Coronary artery (tissue), 2 donors: Measurements from ENCODE around the gene ERN1.

Experiments used
- DNase-seq: peaks from one replicate; pipeline ENCODE4 v3.0.0-alpha.2; 2017; ENCODE audit warnings: low spot score
- H3K27ac ChIP-seq, 2 donors: fragments of 200-600 bp; sonication (generic); one replicate each; pipeline ENCODE4 v1.5.1; 2016 to 2019
- H3K4me3 ChIP-seq: fragments of 200-600 bp; sonication (generic); 2 replicates; pipeline ENCODE4 v1.5.1; 2016; ENCODE audit warnings: mild to moderate bottlenecking, moderate library complexity
- CTCF ChIP-seq: fragments of 200-600 bp; sonication (generic); IDR thresholded peaks from one replicate; pipeline ENCODE4 v1.5.1; 2019; ENCODE audit warnings: antibody characterized with exemption

The ERN1 gene

GRCh38 chr17:64110379-64111152, 19.4 kb downstream of the ERN1 start:
- Histone ChIP-seq H3K4me3 (no peak overlapping the region), H3K27ac (no peak overlapping the region)
- DNase-seq, result no peak
- no peak for TF ChIP-seq CTCF

- no peak for DNase-seq
- TF ChIP-seq CTCF, result no peak
- Histone ChIP-seq H3K4me3 (no peak overlapping the region), H3K27ac (no peak overlapping the region)
These were observed 20.5 kb downstream of the ERN1 start for GRCh38 chr17:64109400-64109799.

GRCh38 chr17:64107500-64108236, 22.3 kb downstream of the ERN1 start:
- no peak for TF ChIP-seq CTCF
- H3K27ac ChIP-seq, result no peak overlapping the region
- H3K4me3 ChIP-seq, result no peak overlapping the region
- no peak for DNase-seq

DNA sequence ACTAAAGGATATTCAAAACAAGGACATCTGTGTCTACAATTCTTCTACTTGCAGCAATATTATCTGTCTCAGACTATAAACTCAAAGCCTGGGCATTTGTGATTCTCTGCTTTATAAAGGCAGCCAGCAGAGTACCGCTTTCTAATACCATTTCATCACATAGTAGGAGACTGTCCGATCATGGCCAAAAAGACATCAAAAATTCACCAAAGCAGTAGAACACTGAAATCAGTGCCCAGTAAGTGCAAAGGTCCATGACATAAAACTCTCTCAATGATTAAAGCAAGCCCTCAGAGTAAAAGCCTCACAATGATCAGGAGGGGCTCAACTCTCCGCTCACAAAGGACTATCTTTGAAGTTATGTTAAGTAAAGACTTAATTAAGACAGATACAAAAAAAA, 23.0 kb downstream of the ERN1 start:
- no peak for DNase-seq
- H3K27ac ChIP-seq, result no peak overlapping the region
- no peak for TF ChIP-seq CTCF
- no peak overlapping the region for H3K4me3 ChIP-seq

GRCh38 chr17:64103391-64104364, 26.3 kb downstream of the ERN1 start:
- H3K4me3 ChIP-seq, result no peak overlapping the region
- no peak for TF ChIP-seq CTCF
- no peak for DNase-seq
- H3K27ac ChIP-seq, result no peak overlapping the region

- H3K4me3 ChIP-seq, result no peak overlapping the region
- TF ChIP-seq CTCF, result no peak
- no peak for DNase-seq
- H3K27ac ChIP-seq, result no peak overlapping the region
These were observed 27.1 kb downstream of the ERN1 start for GRCh38 chr17:64102627-64103390.
